GM21825 (cell line): ENCODE results near the gene CDH22.

Source experiments
- ATAC-seq: cut with Tn5 transposase; IDR thresholded peaks from one replicate; pipeline ENCODE4 v1.9.1; 2021; ENCODE audit warnings: mild to moderate bottlenecking, moderate library complexity; ENCODE audit not compliant: unreplicated experiment

Gene CDH22

GRCh38 chr20:46152824-46153586 is 155.3 kb downstream of the CDH22 start:
- no peak for ATAC-seq

GRCh38 chr20:46151936-46152335 is 156.4 kb downstream of the CDH22 start:
- no peak for ATAC-seq

GRCh38 chr20:46150943-46151342 is 157.4 kb downstream of the CDH22 start:
- no peak for ATAC-seq

- ATAC-seq: no peak
Observed at GRCh38 chr20:46148313-46149208, 159.7 kb downstream of the CDH22 start.

- ATAC-seq: no peak
Observed at GRCh38 chr20:46145713-46146112, 162.6 kb downstream of the CDH22 start.

- ATAC-seq: no peak
Observed at GRCh38 chr20:46144432-46145025, 163.8 kb downstream of the CDH22 start.

- ATAC-seq: no peak
Observed at GRCh38 chr20:46142124-46142523, 166.2 kb downstream of the CDH22 start.

- no peak for ATAC-seq
Observed at GRCh38 chr20:46139908-46140482, 168.3 kb downstream of the CDH22 start.

GRCh38 chr20:46139266-46139889 is 168.9 kb downstream of the CDH22 start:
- ATAC-seq: no peak

GRCh38 chr20:46137816-46138215 is 170.5 kb downstream of the CDH22 start:
- ATAC-seq: no peak

- ATAC-seq: no peak
Observed at GRCh38 chr20:46135856-46136633, 172.3 kb downstream of the CDH22 start.

- ATAC-seq: no peak
Observed at GRCh38 chr20:46134716-46135115, 173.6 kb downstream of the CDH22 start.

- no peak for ATAC-seq
Observed at GRCh38 chr20:46133886-46134654, 174.2 kb downstream of the CDH22 start.

- ATAC-seq: no peak
Observed at GRCh38 chr20:46132705-46133120, 175.6 kb downstream of the CDH22 start.

- no peak for ATAC-seq
Observed at GRCh38 chr20:46131396-46131795, 176.9 kb downstream of the CDH22 start.

- ATAC-seq: no peak
Observed at GRCh38 chr20:46130534-46130933, 177.8 kb downstream of the CDH22 start.

- no peak for ATAC-seq
Observed at GRCh38 chr20:46129955-46130481, 178.3 kb downstream of the CDH22 start.

- no peak for ATAC-seq
Observed at GRCh38 chr20:46128310-46129151, 179.8 kb downstream of the CDH22 start.
